Measurements from ENCODE around the gene KIF26A.

Gene KIF26A

DNA sequence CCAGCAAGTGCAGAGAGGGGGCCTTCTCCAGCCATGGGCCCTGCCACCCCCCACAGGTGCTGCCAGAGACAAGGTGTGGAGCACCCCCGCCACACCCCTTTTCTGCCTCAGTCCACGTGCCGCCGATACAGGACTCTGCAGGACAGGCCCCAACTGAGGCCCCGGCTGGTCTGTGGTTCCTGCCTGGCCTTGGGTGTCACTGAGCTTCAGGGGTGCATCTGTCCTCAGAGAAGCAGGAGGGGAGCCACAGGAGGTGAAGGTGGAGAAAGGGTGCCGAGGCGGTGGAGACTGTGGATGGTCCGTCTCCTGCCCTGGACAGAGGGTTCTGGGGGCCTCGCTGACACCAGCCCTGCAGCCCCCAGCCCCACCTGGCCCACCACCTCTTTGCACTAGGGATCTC, 63.1 kb downstream of the KIF26A start:
- H3K4me3 ChIP-seq (ENCODE audit: low read depth, low read length) = no peak overlapping the region
- no peak for DNase-seq (ENCODE audit: low read depth)
- TF ChIP-seq MYC (IDR thresholded peaks at IDR 0.05; ENCODE audit: low read depth, low read length) (no peak), POLR2A (IDR thresholded peaks at IDR 0.05; ENCODE audit: extremely low read depth, insufficient read length) (no peak)
- TF ChIP-seq, protein P1, sequence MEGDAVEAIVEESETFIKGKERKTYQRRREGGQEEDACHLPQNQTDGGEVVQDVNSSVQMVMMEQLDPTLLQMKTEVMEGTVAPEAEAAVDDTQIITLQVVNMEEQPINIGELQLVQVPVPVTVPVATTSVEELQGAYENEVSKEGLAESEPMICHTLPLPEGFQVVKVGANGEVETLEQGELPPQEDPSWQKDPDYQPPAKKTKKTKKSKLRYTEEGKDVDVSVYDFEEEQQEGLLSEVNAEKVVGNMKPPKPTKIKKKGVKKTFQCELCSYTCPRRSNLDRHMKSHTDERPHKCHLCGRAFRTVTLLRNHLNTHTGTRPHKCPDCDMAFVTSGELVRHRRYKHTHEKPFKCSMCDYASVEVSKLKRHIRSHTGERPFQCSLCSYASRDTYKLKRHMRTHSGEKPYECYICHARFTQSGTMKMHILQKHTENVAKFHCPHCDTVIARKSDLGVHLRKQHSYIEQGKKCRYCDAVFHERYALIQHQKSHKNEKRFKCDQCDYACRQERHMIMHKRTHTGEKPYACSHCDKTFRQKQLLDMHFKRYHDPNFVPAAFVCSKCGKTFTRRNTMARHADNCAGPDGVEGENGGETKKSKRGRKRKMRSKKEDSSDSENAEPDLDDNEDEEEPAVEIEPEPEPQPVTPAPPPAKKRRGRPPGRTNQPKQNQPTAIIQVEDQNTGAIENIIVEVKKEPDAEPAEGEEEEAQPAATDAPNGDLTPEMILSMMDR (IDR thresholded peaks at IDR 0.05; ENCODE audit: low read depth, low read length) = no peak
- TF ChIP-seq, protein P2, sequence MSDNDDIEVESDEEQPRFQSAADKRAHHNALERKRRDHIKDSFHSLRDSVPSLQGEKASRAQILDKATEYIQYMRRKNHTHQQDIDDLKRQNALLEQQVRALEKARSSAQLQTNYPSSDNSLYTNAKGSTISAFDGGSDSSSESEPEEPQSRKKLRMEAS (IDR thresholded peaks at IDR 0.05; ENCODE audit: low read depth, low read length) = no peak

DNA sequence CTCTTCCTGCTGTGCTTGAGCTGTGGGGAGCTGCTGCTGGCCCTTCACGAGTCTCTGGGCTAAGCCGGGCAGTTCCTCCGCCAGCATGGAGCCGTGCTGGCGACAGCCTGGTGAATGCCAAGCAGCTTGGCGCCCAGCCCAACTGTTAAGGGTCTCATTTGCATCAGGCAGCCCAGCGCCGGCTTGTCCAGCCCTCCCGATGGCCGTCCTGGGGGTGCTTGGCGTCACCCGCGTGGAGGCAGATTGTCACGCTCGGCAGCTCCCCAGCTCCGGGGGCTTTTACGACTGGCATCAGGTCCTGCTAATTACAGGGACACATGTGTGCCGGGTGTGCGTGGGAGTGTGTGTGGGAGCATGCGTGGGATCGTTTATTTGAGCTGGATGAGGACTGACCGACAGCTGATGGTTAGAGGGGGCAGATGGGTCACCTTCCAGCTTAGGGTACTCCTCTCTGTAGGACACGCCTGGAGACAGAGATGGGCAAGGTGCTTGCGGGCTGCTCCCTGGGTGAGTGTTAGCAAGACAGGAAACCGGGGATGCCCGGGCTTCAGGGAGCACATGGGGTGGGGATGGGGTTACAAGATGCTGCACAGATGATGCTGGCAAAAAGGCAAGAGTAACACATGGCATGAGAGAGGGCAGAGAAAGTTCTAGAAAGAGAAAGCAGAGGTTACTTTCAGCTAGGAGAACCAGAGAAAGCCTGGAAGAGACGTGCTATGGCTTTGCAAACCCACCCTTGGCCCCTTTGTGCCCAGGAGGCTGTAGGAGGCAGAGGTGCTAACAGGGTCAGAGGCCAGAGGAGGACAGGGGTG, 64.1 kb downstream of the KIF26A start:
- TF ChIP-seq, protein P2 (IDR thresholded peaks at IDR 0.05; ENCODE audit: low read depth, low read length) = no peak
- TF ChIP-seq MYC (IDR thresholded peaks at IDR 0.05; ENCODE audit: low read depth, low read length) = no peak
- TF ChIP-seq, protein P1 (IDR thresholded peaks at IDR 0.05; ENCODE audit: low read depth, low read length) = no peak
- no peak for TF ChIP-seq POLR2A (IDR thresholded peaks at IDR 0.05; ENCODE audit: extremely low read depth, insufficient read length)
- no peak for DNase-seq (ENCODE audit: low read depth)

DNA sequence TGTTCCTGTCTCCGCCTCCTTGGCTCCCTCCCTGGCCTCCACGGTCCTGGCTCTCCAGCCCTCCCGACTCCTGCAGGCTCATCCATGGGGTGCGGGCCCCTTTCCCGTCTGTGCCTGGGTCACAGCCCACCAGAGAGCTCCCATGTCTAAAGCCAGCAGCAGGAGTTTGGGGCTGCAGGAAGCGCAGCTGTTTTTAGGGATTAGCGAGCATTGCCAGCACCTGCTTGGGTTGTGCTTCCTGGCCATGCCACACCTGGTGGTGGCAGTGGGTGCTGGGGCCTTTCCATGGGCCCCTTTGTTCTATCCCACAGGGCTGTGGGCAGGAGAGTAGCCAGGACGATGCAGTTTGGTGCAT, 64.7 kb downstream of the KIF26A start:
- H3K4me3 ChIP-seq (ENCODE audit: low read depth, low read length) = no peak overlapping the region
- no peak for DNase-seq (ENCODE audit: low read depth)
- TF ChIP-seq, protein P2 (IDR thresholded peaks at IDR 0.05; ENCODE audit: low read depth, low read length) = no peak
- TF ChIP-seq POLR2A (IDR thresholded peaks at IDR 0.05; ENCODE audit: extremely low read depth, insufficient read length) (no peak), MYC (IDR thresholded peaks at IDR 0.05; ENCODE audit: low read depth, low read length) (no peak)
- TF ChIP-seq, protein P1 (IDR thresholded peaks at IDR 0.05; ENCODE audit: low read depth, low read length) = no peak

More for the DNA sequence above, 64.1 kb downstream of the KIF26A start:
- H3K4me3 ChIP-seq (ENCODE audit: low read depth, low read length) = no peak overlapping the region

DNA sequence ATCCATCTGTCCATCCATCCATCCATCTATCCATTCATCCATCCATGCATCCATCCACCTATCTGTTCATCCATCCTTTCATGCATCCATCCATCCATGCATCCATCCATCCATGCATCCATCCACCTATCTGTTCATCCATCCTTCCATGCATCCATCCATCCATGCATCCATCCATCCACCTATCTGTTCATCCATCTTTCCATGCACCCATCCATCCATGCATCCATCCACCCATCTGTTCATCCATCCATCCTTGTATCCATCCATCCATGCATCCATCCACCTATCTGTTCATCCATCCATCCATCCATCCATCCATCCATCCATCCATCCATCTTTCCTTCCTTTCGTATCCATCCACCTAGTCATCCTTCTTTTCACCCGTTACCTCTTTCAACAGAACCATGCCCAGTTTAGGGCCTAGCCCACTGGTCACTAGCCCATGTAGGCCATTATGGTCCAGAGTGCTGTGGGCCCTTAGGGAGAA, 66.3 kb downstream of the KIF26A start:
- no peak for DNase-seq (ENCODE audit: low read depth)
- TF ChIP-seq MYC (IDR thresholded peaks at IDR 0.05; ENCODE audit: low read depth, low read length) (no peak), POLR2A (IDR thresholded peaks at IDR 0.05; ENCODE audit: extremely low read depth, insufficient read length) (no peak)
- TF ChIP-seq, protein P2 (IDR thresholded peaks at IDR 0.05; ENCODE audit: low read depth, low read length) = no peak
- H3K4me3 ChIP-seq (ENCODE audit: low read depth, low read length) = no peak overlapping the region

- TF ChIP-seq, protein P2 (IDR thresholded peaks at IDR 0.05; ENCODE audit: low read depth, low read length) = no peak
- no peak for DNase-seq (ENCODE audit: low read depth)
- no peak overlapping the region for H3K4me3 ChIP-seq (ENCODE audit: low read depth, low read length)
Measured at GRCh38 chr14:104205781-104206180, 67.4 kb downstream of the KIF26A start.

DNA sequence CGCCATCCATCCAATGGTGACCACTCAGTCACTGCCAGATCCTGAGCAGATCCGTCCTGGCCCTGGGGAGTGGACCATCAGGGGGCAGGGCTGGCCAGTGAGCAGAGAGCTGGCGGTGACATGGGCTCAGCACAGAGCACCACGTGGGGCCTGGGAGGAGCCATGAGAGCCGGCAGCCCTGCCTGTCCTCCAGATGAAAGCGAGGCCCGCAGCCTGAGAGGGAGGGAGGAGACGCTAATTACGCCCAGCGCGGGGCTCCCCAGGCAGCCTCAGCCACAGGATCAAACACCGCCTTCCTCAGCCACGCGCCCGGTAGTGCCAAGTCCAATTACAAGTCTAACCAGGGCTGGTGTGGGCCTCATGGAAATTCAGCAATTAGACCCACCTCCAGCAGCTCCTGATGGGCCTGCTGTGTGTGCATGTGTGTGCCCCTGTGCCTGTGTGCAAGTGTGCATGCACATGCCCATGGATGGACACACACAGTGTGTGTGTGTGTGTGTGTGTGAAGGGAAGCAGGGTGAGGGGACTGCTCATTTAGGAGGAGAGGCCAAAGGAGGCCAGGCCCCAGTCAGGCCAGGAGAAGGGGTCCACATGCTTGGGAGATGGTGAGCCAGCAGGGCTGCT, 68.0 kb downstream of the KIF26A start:
- TF ChIP-seq, protein P1 (IDR thresholded peaks at IDR 0.05; ENCODE audit: low read depth, low read length) = no peak
- no peak for TF ChIP-seq MYC (IDR thresholded peaks at IDR 0.05; ENCODE audit: low read depth, low read length)
- no peak for TF ChIP-seq POLR2A (IDR thresholded peaks at IDR 0.05; ENCODE audit: extremely low read depth, insufficient read length)
- TF ChIP-seq, protein P2 (IDR thresholded peaks at IDR 0.05; ENCODE audit: low read depth, low read length) = no peak
- DNase-seq (ENCODE audit: low read depth) = no peak
- H3K4me3 ChIP-seq (ENCODE audit: low read depth, low read length) = no peak overlapping the region
